LoVo (cell line): ENCODE measurements around the gene SETD3.

ENCODE experiments used
- DNase-seq: peaks from one replicate; pipeline ENCODE4 v3.0.0-alpha.2; 2016; ENCODE audit warnings: low spot score

Gene SETD3

GRCh38 chr14:99516871-99517642, 36.4 kb upstream of the SETD3 start:
- no peak for DNase-seq

GRCh38 chr14:99516156-99516870, 35.7 kb upstream of the SETD3 start:
- DNase-seq = no peak

DNA sequence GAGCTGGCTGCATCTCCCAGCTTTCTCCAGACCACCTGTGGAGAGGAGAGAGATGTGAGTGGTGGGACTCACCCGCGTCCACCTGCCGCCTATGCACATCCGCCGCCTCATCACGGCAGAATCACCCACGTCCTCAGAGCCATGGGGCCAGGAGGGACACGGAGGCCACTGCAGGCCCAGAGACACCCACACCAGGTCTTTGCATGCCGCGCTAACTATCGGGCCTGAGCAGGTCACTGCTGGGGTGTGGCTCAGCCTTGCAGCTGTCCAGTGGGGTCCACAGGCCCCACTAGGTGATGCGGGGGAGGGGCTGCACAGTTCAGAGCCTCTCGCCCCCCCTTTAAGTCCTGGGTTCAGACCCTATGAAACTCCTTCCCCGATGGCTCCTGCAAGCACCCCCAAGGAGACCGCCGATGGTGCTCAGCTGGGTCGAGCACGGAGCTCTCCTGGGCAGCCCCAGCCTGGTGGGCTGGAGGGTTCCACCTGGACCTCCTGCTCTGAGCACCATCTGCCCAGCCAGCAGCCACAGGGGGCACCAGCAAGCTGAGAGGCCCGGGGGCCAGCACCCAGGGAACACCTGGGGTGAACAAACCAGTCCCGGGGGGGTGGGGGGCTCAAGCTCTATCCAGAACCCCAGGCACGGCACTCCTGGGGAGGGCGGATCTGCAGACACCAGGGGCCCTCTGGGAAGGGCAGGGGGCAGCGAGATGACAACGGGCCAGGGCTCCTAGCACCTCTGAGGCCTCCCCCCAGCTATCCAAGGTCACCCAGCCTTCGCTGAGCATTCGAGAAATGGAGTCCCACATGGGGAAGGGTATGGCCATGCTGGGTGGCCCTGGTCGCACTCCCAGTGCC, 34.9 kb upstream of the SETD3 start:
- DNase-seq = no peak

DNA sequence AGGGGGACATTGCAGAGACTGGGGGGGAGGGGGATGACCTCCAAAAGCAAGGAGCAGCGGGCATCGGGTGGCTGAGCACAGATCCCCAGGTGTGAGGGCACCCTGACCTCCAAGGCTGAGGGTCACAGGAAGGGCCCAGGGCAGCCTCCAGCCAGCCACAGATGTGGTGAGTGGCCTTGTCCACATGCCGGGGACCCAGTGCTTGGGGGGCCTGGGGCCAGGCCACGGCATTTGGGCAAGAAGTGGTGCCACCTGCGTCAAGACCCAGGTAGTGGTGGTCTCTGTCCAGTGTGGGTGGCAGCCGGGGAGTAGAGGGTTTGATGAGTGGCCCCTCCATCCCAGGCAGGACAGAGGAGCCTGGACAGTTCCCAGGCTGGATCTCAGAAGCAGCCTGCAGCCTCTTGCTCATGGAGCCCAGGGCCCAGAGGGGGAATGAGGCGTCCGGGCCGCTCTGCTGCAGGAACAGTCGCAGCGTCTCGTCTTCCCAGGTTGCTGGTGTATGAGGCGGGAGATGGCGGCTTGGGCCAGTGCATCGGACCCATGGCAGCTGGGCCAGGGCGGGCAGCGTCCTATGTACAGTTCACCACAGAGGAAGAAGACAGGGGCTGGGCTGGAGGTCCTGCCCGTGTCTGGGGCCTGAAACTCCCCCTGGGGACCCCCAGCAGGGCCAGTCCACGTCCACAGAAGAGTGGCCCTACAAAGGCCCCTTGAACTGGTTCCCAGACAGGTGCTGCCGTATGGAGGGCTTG, 34.1 kb upstream of the SETD3 start:
- no peak for DNase-seq

DNA sequence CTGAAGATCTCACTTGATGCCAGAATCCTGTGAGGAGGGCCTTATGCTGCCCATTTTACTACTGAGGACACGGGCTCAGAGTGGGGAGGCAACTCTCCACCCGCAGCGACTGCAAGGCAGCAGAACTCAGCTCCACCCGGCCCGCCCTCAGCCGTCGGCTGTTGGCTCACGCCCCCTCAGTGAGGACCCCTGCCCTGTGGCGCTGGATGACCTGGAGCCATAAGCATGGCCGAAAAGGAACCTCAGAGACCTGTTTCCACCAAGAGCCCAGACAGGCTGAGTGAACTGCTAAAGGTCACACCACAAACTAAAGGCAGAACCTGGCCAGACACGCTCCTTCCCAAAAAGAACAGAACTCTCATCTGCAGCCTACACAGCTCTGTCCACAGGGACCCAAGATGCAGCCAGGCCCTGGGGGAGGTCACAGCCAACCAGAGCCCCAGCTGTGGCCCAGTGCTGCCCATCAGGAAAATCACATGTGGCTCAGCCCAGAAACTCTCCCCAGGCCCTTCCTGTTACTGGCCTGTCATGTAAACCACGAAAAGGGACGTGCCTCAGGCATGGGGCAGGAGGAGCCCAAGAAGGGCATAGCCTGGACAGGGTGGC, 33.4 kb upstream of the SETD3 start:
- no peak for DNase-seq

- no peak for DNase-seq
These were observed 32.6 kb upstream of the SETD3 start for GRCh38 chr14:99513183-99513694.

GRCh38 chr14:99512571-99513182, 32.0 kb upstream of the SETD3 start:
- DNase-seq = no peak

DNA sequence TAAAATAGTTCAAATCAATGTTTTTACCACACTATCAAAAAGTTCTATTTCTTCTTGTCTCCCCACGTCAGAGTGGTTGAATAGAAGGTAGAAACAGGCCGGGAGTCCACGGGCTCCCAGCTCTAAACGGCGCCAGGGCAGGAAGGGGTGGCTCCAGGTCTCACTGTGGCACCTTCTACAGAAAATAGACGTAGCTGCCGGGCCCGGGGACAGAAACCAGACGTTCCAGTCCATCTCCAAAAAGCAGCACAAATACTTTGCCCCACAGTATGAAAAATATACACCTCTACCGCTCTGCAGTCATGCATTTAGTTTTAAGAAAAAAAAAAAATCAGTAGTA, 31.4 kb upstream of the SETD3 start:
- no peak for DNase-seq

DNA sequence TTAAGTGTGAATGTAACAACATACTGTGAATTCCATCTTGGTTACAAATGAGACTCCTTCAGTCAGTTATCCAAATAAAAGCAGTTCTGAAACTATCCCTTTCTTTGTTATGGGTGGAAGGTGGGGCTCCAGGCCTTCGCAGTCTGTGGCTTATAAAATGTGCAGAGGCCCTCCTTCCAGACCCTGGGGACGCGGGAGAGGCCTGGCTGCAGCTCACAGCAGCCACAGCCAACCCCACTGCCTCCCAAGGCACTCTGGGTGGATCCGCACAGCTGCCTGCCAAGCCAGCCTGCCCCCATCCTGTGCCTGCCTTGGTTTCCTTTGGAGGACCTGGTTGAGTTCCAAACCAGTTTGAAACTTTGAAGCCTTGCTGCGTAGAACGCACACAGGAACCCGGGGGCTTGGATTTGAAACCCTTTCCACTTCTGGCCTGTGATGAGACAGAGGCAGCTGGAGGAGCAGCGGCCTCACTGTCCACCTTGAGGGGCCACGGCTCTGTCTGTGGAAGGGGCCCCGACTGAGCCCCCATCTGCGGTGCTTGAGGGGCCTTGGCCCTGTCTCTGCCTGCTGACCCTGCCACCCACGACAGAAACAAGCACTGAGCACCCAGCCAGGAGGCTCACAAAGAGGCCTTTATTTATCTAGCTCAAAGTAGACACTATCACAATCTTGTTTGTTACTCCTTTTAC, 30.9 kb upstream of the SETD3 start:
- no peak for DNase-seq

- DNase-seq = no peak
These were observed 30.0 kb upstream of the SETD3 start for GRCh38 chr14:99510556-99511139.

GRCh38 chr14:99509871-99510555, 29.4 kb upstream of the SETD3 start:
- DNase-seq = no peak

DNA sequence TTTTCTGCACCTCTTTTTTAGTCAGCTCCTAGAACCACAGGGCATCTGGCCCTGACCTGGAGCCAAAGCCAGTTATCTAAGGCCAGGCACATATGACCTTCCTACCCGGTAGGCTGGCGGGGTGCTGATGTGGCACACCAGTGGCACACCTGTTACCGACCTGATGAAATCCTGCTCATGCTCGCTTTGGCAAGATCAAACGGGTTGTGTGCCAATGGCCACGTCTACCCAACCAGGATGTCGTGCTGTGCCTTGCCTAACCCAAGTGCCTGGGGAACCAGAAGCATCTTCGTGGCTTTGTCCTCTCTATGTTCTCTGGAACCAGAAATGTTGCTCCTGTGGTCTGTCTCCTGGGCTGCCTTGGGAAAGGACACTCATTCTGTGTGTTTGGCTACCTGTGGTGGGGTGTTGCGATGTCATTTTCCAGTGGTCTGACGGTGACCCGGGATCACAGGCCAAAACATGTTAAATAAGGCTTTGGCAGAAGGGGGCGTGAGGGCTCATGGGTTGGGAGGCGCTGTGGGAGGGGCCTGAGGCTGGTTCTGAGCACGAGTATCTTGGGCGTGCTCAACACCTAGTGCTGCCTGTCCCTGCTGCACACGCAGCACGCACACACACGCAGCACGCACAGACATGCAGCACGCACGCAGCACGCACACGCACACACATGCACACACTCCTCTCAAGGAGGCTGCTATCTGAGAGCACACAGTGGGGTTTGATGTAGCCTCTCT, 28.4 kb upstream of the SETD3 start:
- DNase-seq = no peak

GRCh38 chr14:99507860-99508640, 27.4 kb upstream of the SETD3 start:
- no peak for DNase-seq

DNA sequence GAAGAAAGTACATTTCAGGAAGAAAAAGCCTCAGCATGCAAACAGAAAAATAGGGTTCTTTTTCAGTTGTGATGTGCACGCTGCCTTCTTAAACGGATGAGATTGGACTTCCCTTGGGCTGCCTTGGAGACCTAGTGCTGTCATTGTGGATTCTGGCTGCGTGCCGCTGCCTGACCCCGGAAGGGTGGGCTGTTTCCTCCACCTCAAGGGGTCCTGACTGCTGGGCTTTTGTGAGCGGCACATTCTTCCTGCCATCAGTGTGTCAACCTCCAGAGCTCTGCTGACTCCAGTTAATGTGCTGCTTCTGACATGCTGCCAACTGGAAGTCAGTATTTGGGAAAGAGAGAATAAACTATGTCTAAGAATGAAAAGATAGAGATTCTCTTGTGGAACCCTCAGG, 25.6 kb upstream of the SETD3 start:
- no peak for DNase-seq

DNA sequence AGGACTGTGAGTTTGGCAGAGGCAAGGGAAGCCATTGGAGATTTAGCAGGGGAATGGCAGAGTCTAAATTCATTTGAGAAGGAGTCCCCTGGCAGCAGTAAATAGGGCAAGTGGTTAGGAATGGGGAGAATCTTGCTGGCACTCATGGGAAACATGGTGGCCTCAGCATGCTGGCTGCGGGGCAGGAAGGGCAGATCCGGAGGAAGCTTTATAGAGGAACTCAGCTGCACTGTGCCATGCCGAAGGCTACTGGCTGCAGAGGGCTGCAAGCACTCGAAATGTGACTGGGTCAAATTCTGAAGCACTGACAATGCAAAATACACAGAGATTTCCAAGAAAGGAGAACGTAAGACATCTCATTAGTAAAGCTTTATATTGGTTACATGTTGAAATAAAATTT, 24.4 kb upstream of the SETD3 start:
- DNase-seq = no peak

DNA sequence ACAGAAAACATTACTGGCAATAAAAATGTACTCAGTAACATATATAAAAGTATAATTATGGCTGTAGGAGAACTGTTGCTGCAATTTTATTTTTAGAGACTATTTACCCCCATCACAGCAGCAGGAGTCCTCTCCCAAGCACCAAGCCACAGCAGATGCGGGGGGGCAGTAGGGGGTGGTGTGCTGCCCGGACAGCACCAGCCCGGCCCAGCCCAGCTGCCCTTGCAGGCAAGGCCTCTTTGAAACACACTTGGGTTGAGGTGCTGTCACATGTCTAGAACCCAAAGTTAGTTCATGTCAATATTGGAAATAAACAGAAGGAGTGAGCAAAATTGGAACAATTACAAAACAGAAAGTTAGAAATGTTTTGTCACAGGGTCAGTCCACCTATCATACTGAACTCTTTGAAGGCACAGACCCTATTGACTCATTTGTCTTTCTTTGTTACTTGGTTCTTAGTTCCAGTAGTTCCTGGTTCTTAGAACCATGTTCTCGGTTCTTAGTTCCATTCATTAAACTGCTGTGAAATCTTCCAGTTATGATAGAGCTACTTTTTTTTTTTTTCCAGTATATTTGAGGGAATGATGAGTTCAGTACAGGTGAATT, 23.3 kb upstream of the SETD3 start:
- no peak for DNase-seq

- DNase-seq = no peak
These were observed 22.3 kb upstream of the SETD3 start for GRCh38 chr14:99502989-99503421.
